ENCODE results near the gene GDE1. TPM values are rescaled to one million over a fixed set of nuclear protein-coding genes. Genes with fewer than 3 reads are reported as not detected.

The GDE1 gene
- 89.5 TPM for polyA plus RNA-seq (2012; ENCODE audit: insufficient read depth, insufficient read length, low read depth)

GRCh38 chr16:19521471-19522396 lies at the start of gene GDE1:
GDE1 (minus strand) TSS chr16:19522098; CDS start chr16:19521964, 134 bp downstream.
- peak; percentile 42 for TF ChIP-seq CTCF (IDR thresholded peaks at IDR 0.05; ENCODE audit: low read depth, low read length)
- H3K27me3 ChIP-seq: no peaks in the 10 kb centered on the region
- H3K9me3 ChIP-seq: no peaks in the 10 kb centered on the region
- H3K4me3 ChIP-seq (ENCODE audit: low read depth, low read length): peak within 1 kb of the TSS; percentile 92
- peaks cover 10% of the 10 kb centered on the region for H3K4me1 ChIP-seq
- H3K36me3 ChIP-seq: peaks cover 1% of the 10 kb centered on the region
- peak; percentile 97 for DNase-seq

- DNase-seq: no peak
- Histone ChIP-seq H3K36me3 (peaks cover 32% of the 10 kb centered on the region), H3K4me3 (ENCODE audit: low read depth, low read length) (no peak overlapping the region), H3K4me1 (no peaks in the 10 kb centered on the region), H3K9me3 (no peaks in the 10 kb centered on the region), H3K27me3 (no peaks in the 10 kb centered on the region)
- TF ChIP-seq CTCF (IDR thresholded peaks at IDR 0.05; ENCODE audit: low read depth, low read length): no peak
Observed at GRCh38 chr16:19567560-19567959, 45.7 kb upstream of the GDE1 start.

- no peaks in the 10 kb centered on the region for H3K27me3 ChIP-seq
- H3K36me3 ChIP-seq: peaks cover 32% of the 10 kb centered on the region
- no peaks in the 10 kb centered on the region for H3K4me1 ChIP-seq
- no peak overlapping the region for H3K4me3 ChIP-seq (ENCODE audit: low read depth, low read length)
- no peak for DNase-seq
- H3K9me3 ChIP-seq: no peaks in the 10 kb centered on the region
- no peak for TF ChIP-seq CTCF (IDR thresholded peaks at IDR 0.05; ENCODE audit: low read depth, low read length)
Observed at GRCh38 chr16:19566362-19566761, 44.5 kb upstream of the GDE1 start.

GRCh38 chr16:19563377-19563776 lies 41.5 kb upstream of the GDE1 start:
- no peaks in the 10 kb centered on the region for H3K4me1 ChIP-seq
- no peak overlapping the region for H3K4me3 ChIP-seq (ENCODE audit: low read depth, low read length)
- no peak for DNase-seq
- no peak for TF ChIP-seq CTCF (IDR thresholded peaks at IDR 0.05; ENCODE audit: low read depth, low read length)
- H3K36me3 ChIP-seq: peaks cover 23% of the 10 kb centered on the region
- no peaks in the 10 kb centered on the region for H3K9me3 ChIP-seq
- no peaks in the 10 kb centered on the region for H3K27me3 ChIP-seq

- DNase-seq: no peak
Observed at GRCh38 chr16:19560078-19560477, 38.2 kb upstream of the GDE1 start.

More at GRCh38 chr16:19560078-19560477, 38.2 kb upstream of the GDE1 start:
- Histone ChIP-seq H3K9me3 (no peaks in the 10 kb centered on the region), H3K36me3 (peaks cover 3% of the 10 kb centered on the region; the same call in 1 of the 2 replicates), H3K4me3 (ENCODE audit: low read depth, low read length) (no peak overlapping the region), H3K27me3 (no peaks in the 10 kb centered on the region), H3K4me1 (no peaks in the 10 kb centered on the region)
- no peak for TF ChIP-seq CTCF (IDR thresholded peaks at IDR 0.05; ENCODE audit: low read depth, low read length)

Data from BE2C (cell line).